ENCODE measurements around the gene TEX13D. TPM values are rescaled to one million over a fixed set of nuclear protein-coding genes. Genes with fewer than 3 reads are reported as not detected.

The TEX13D gene
- total and polyA plus RNA-seq, 4 donors, result not detected

- H3K9ac ChIP-seq (ENCODE audit: low read depth in 1 of 2, low read length in 2 of 2), result no peak overlapping the region
- no peak overlapping the region for H3K4me3 ChIP-seq (ENCODE audit: low read depth in 1 of 3, low read length in 3 of 3)
- no peak overlapping the region for H3K27ac ChIP-seq (ENCODE audit: low read depth in 1 of 2, low read length in 2 of 2)
- H3K36me3 ChIP-seq (ENCODE audit: control insufficient read depth in 4 of 4, insufficient read depth in 3 of 4, low read depth in 1 of 4, low read length in 3 of 4), result no peaks in the 10 kb centered on the region
- no peaks in the 10 kb centered on the region for H3K27me3 ChIP-seq (ENCODE audit: control insufficient read depth in 4 of 4, insufficient read depth in 4 of 4, low read length in 3 of 4)
- H3K4me1 ChIP-seq (ENCODE audit: control insufficient read depth in 4 of 4, insufficient read depth in 4 of 4, low read length in 3 of 4), result no peaks in the 10 kb centered on the region
- H3K9me3 ChIP-seq (ENCODE audit: control insufficient read depth in 4 of 4, low read length in 3 of 4), result no peaks in the 10 kb centered on the region
- WGBS, result 86% methylated on average over 2 of the region's 2 CpGs
- no peak for TF ChIP-seq RXRA (IDR thresholded peaks at IDR 0.05)
- TF ChIP-seq REST (IDR thresholded peaks at IDR 0.05), result no peak
- TF ChIP-seq SP1 (IDR thresholded peaks at IDR 0.05), result no peak
- TF ChIP-seq FOXA2 (IDR thresholded peaks at IDR 0.05), result no peak
- no peak for TF ChIP-seq NR2F2 (IDR thresholded peaks at IDR 0.05)
- no peak for TF ChIP-seq EGR1 (IDR thresholded peaks at IDR 0.05; ENCODE audit: low read depth in 2 of 2)
- no peak for TF ChIP-seq MAX (IDR thresholded peaks at IDR 0.05)
- no peak for TF ChIP-seq FOXA1 (IDR thresholded peaks at IDR 0.05)
- no peak for TF ChIP-seq HNF4G (IDR thresholded peaks at IDR 0.05)
- no peak for TF ChIP-seq JUND (IDR thresholded peaks at IDR 0.05)
- TF ChIP-seq RAD21 (IDR thresholded peaks at IDR 0.05), result no peak
- no peak for TF ChIP-seq YY1 (IDR thresholded peaks at IDR 0.05)
- TF ChIP-seq ZBTB33 (IDR thresholded peaks at IDR 0.05), result no peak
- no peak for DNase-seq (ENCODE audit: low spot score)
These were observed 25.1 kb upstream of the TEX13D start for GRCh38 chrX:124307253-124307907.

GRCh38 chrX:124325732-124326131, 6.7 kb upstream of the TEX13D start:
- Histone ChIP-seq H3K4me1 (ENCODE audit: control insufficient read depth in 4 of 4, insufficient read depth in 4 of 4, low read length in 3 of 4) (no peaks in the 10 kb centered on the region), H3K27me3 (ENCODE audit: control insufficient read depth in 4 of 4, insufficient read depth in 4 of 4, low read length in 3 of 4) (no peaks in the 10 kb centered on the region), H3K36me3 (ENCODE audit: control insufficient read depth in 4 of 4, insufficient read depth in 3 of 4, low read depth in 1 of 4, low read length in 3 of 4) (no peaks in the 10 kb centered on the region), H3K9me3 (ENCODE audit: control insufficient read depth in 4 of 4, low read length in 3 of 4) (no peaks in the 10 kb centered on the region), H3K27ac (ENCODE audit: low read depth in 1 of 2, low read length in 2 of 2) (no peak overlapping the region), H3K4me3 (ENCODE audit: low read depth in 1 of 3, low read length in 3 of 3) (no peak overlapping the region), H3K9ac (ENCODE audit: low read depth in 1 of 2, low read length in 2 of 2) (no peak overlapping the region)
- WGBS, result 79% methylated on average over 1 of the region's 1 CpG
- no peak for DNase-seq (ENCODE audit: low spot score)
- TF ChIP-seq FOXA2 (IDR thresholded peaks at IDR 0.05) (no peak), REST (IDR thresholded peaks at IDR 0.05) (no peak), RXRA (IDR thresholded peaks at IDR 0.05) (no peak), MAX (IDR thresholded peaks at IDR 0.05) (no peak), CTCF (IDR thresholded peaks at IDR 0.05; ENCODE audit: low read depth, low read length, missing input control) (no peak), HNF4G (IDR thresholded peaks at IDR 0.05) (no peak), TAF1 (conservative IDR thresholded peaks at IDR 0.05) (no peak)
